Smooth muscle cell (in vitro differentiated cells): Measurements from ENCODE around the gene NR4A3. TPM values are rescaled to one million over a fixed set of nuclear protein-coding genes. Genes with fewer than 3 reads are reported as not detected.

Experiments
- DNase-seq: peaks from one replicate; lab custom pipeline; 2025; ENCODE audit not compliant: unreplicated experiment; lab: John Stamatoyannopoulos, UW
- H2AFZ ChIP-seq: fragments of 200-600 bp; sonication (generic); 2 replicates; pipeline ENCODE4 v1.6.0; 2016; ENCODE audit warnings: antibody characterized with exemption, low read depth, mild to moderate bottlenecking
- H3F3A ChIP-seq: fragments of 200-600 bp; sonication (generic); 2 replicates; pipeline ENCODE4 v1.6.0; 2017; ENCODE audit warnings: antibody characterized with exemption, low read depth
- H3K27ac ChIP-seq: fragments of 200-600 bp; sonication (generic); 2 replicates; pipeline ENCODE4 v1.5.1; 2016; ENCODE audit warnings: low read depth, mild to moderate bottlenecking
- H3K27me3 ChIP-seq: fragments of 200-600 bp; sonication (generic); 2 replicates; pipeline ENCODE4 v1.6.1; 2016; ENCODE audit warnings: low read depth, mild to moderate bottlenecking
- H3K36me3 ChIP-seq: fragments of 200-600 bp; sonication (generic); 2 replicates; pipeline ENCODE4 v1.5.1; 2016; ENCODE audit warnings: low read depth
- H3K4me1 ChIP-seq: fragments of 200-600 bp; sonication (generic); 2 replicates; pipeline ENCODE4 v1.5.1; 2016; ENCODE audit warnings: low read depth
- H3K4me2 ChIP-seq: fragments of 200-600 bp; sonication (generic); 2 replicates; pipeline ENCODE4 v1.6.0; 2016; ENCODE audit warnings: mild to moderate bottlenecking
- H3K4me3 ChIP-seq: fragments of 200-600 bp; sonication (generic); 2 replicates; pipeline ENCODE4 v1.5.1; 2016; ENCODE audit warnings: mild to moderate bottlenecking
- H3K79me2 ChIP-seq: fragments of 200-600 bp; sonication (generic); 2 replicates; pipeline ENCODE4 v1.6.0; 2016; ENCODE audit warnings: low read depth, mild to moderate bottlenecking
- H3K9ac ChIP-seq: fragments of 200-600 bp; sonication (generic); 2 replicates; pipeline ENCODE4 v1.6.0; 2016; ENCODE audit warnings: low read depth
- H3K9me3 ChIP-seq: fragments of 200-600 bp; sonication (generic); replicated peaks from 2 replicates; pipeline ENCODE4 v1.5.1; 2016; ENCODE audit warnings: low read depth
- H4K20me1 ChIP-seq: fragments of 200-600 bp; sonication (generic); 2 replicates; pipeline ENCODE4 v1.6.0; 2016; ENCODE audit warnings: low read depth
- WGBS: methylation state at CpG from one replicate; pipeline ENCODE4 v1.1.7; 2016; ENCODE audit warnings: low lambda C conversion rate; 5-methylcytosine and 5-hydroxymethylcytosine counted together
- polyA plus RNA-seq: library from polyadenylated mRNA; unstranded; fragments of >200 nt; fragmentation: Nextera tagmentation; extraction: Ambion mirVana; gene quantifications from 2 replicates; pipeline ENCODE4 v1.2.1, GENCODE V29; 2016
- total RNA-seq: library from RNA; depleted of rRNA; stranded (reverse); fragments of >200 nt; gene quantifications from 2 replicates; pipeline ENCODE4 v1.2.3, GENCODE V29; 2014
- TF ChIP-seq, protein P1 (sequence below): fragments of 200-600 bp; sonication (generic); IDR thresholded peaks from 2 replicates; pipeline ENCODE4 v1.5.1; 2017; ENCODE audit warnings: borderline replicate concordance, mild to moderate bottlenecking, antibody characterized with exemption; ENCODE audit not compliant: insufficient read depth, poor library complexity, severe bottlenecking

Gene NR4A3
- total and polyA plus RNA-seq, 2 experiments from 2014 or later, result 7.8 to 23.5 TPM

GRCh38 chr9:99866398-99866797 is 44.7 kb downstream of the NR4A3 start:
- Histone ChIP-seq H4K20me1 (no peaks in the 10 kb centered on the region), H3K27ac (no peak overlapping the region), H3K9me3 (no peaks in the 10 kb centered on the region), H3K4me2 (no peak overlapping the region), H3K4me1 (no peaks in the 10 kb centered on the region), H3K9ac (no peak overlapping the region), H2AFZ (no peak overlapping the region), H3K36me3 (no peaks in the 10 kb centered on the region), H3K4me3 (no peak overlapping the region), H3F3A (no peaks in the 10 kb centered on the region), H3K79me2 (no peaks in the 10 kb centered on the region), H3K27me3 (no peaks in the 10 kb centered on the region)
- WGBS, result 90% methylated on average over 2 of the region's 2 CpGs
- TF ChIP-seq, protein P1, sequence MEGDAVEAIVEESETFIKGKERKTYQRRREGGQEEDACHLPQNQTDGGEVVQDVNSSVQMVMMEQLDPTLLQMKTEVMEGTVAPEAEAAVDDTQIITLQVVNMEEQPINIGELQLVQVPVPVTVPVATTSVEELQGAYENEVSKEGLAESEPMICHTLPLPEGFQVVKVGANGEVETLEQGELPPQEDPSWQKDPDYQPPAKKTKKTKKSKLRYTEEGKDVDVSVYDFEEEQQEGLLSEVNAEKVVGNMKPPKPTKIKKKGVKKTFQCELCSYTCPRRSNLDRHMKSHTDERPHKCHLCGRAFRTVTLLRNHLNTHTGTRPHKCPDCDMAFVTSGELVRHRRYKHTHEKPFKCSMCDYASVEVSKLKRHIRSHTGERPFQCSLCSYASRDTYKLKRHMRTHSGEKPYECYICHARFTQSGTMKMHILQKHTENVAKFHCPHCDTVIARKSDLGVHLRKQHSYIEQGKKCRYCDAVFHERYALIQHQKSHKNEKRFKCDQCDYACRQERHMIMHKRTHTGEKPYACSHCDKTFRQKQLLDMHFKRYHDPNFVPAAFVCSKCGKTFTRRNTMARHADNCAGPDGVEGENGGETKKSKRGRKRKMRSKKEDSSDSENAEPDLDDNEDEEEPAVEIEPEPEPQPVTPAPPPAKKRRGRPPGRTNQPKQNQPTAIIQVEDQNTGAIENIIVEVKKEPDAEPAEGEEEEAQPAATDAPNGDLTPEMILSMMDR, result no peak
- DNase-seq, result no peak

DNA sequence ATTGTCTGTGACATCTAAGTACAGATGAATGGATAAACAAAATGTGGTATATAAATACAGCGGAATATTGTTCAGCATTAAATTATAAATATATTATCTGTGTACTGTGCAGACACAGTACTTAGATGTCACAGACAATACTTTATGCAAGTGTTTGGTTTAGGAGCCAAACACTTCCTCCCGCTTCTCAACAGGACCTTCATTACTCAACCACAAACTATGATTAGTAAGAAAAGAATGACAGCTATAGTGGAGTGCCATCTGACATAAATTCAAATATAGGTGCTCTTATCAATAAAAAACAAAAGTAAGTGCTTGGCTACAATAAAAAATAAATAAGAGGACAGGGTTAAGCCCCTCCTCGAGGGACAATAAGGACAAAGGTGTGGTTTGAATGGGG is 45.9 kb downstream of the NR4A3 start:
- Histone ChIP-seq H3K4me3 (no peak overlapping the region), H3K9ac (no peak overlapping the region), H3K4me2 (no peak overlapping the region), H3K79me2 (no peaks in the 10 kb centered on the region), H3K27ac (no peak overlapping the region), H2AFZ (no peak overlapping the region), H3K27me3 (no peaks in the 10 kb centered on the region), H3K36me3 (no peaks in the 10 kb centered on the region), H4K20me1 (no peaks in the 10 kb centered on the region), H3K9me3 (no peaks in the 10 kb centered on the region), H3F3A (no peaks in the 10 kb centered on the region), H3K4me1 (no peaks in the 10 kb centered on the region)
- no peak for DNase-seq
- 59% methylated on average over 3 of the region's 3 CpGs for WGBS
- TF ChIP-seq, protein P1, result no peak

DNA sequence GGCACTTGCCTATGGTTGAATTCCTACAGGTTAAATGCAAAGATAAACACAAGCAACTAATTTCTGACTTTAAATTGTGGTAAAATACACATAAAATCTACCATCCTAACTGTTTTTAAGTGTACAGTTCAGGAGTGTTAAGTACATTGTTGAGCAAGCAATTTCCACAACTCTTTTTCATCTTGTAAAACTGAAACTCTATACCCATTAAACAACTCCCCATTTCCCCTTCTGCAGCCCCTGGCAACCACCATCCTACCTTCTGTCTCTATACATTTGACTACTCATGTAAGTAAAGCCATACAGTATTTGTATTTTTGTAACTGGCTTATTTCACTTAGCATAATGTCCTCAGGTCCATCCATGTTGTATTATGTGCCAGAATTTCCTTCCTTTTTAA is 46.3 kb downstream of the NR4A3 start:
- H3K9me3 ChIP-seq, result no peaks in the 10 kb centered on the region
- H3K79me2 ChIP-seq, result no peaks in the 10 kb centered on the region
- H3K9ac ChIP-seq, result no peak overlapping the region
- H3K27ac ChIP-seq, result no peak overlapping the region
- H3F3A ChIP-seq, result no peaks in the 10 kb centered on the region
- no peaks in the 10 kb centered on the region for H3K27me3 ChIP-seq
- TF ChIP-seq, protein P1, result no peak
- no peak overlapping the region for H3K4me2 ChIP-seq
- H3K36me3 ChIP-seq, result no peaks in the 10 kb centered on the region
- H4K20me1 ChIP-seq, result no peaks in the 10 kb centered on the region
- no peak overlapping the region for H2AFZ ChIP-seq
- no peak overlapping the region for H3K4me3 ChIP-seq
- no peaks in the 10 kb centered on the region for H3K4me1 ChIP-seq
- no peak for DNase-seq

- H4K20me1 ChIP-seq, result no peaks in the 10 kb centered on the region
- H3K4me3 ChIP-seq, result no peak overlapping the region
- H3K9ac ChIP-seq, result no peak overlapping the region
- DNase-seq, result no peak
- no peaks in the 10 kb centered on the region for H3F3A ChIP-seq
- H3K36me3 ChIP-seq, result no peaks in the 10 kb centered on the region
- TF ChIP-seq, protein P1, result no peak
- no peaks in the 10 kb centered on the region for H3K9me3 ChIP-seq
- WGBS, result 92% methylated on average over 2 of the region's 2 CpGs
- H3K27me3 ChIP-seq, result no peaks in the 10 kb centered on the region
- no peaks in the 10 kb centered on the region for H3K4me1 ChIP-seq
- H3K27ac ChIP-seq, result no peak overlapping the region
- H3K79me2 ChIP-seq, result no peaks in the 10 kb centered on the region
- H2AFZ ChIP-seq, result no peak overlapping the region
- no peak overlapping the region for H3K4me2 ChIP-seq
Measured at GRCh38 chr9:99868845-99869244, 47.2 kb downstream of the NR4A3 start.
